DOHH2 (cell line): ENCODE results near the gene SKA2.

Source experiments
- H3F3A ChIP-seq: fragments of 200-600 bp; sonication (generic), shearing (Covaris generic); 2 replicates; pipeline ENCODE4 v1.6.0; 2016; ENCODE audit warnings: antibody characterized with exemption, mild to moderate bottlenecking; ENCODE audit not compliant: control insufficient read depth, insufficient read depth
- H3K27ac ChIP-seq: fragments of 200-600 bp; sonication (generic); 2 replicates; pipeline ENCODE4 v1.5.1; 2014; ENCODE audit warnings: low read depth, mild to moderate bottlenecking, low read length, moderate library complexity
- H3K27me3 ChIP-seq: fragments of 200-600 bp; sonication (generic); 2 replicates; pipeline ENCODE4 v1.6.1; 2014; ENCODE audit warnings: mild to moderate bottlenecking, low read length, mixed read lengths; ENCODE audit not compliant: control insufficient read depth
- H3K36me3 ChIP-seq: fragments of 200-600 bp; sonication (generic); 2 replicates; pipeline ENCODE4 v1.6.1; 2014; ENCODE audit warnings: mild to moderate bottlenecking, low read length, moderate library complexity, mixed read lengths; ENCODE audit not compliant: control insufficient read depth
- H3K4me1 ChIP-seq: fragments of 200-600 bp; sonication (generic); 2 replicates; pipeline ENCODE4 v1.6.1; 2014; ENCODE audit warnings: mild to moderate bottlenecking, low read length, mixed read lengths; ENCODE audit not compliant: control insufficient read depth
- H3K4me2 ChIP-seq: fragments of 200-600 bp; sonication (generic); 2 replicates; pipeline ENCODE4 v1.6.0; 2014; ENCODE audit warnings: mild to moderate bottlenecking, low read length, moderate library complexity
- H3K4me3 ChIP-seq: fragments of 200-600 bp; sonication (generic); 2 replicates; pipeline ENCODE4 v1.5.1; 2014; ENCODE audit warnings: mild to moderate bottlenecking, low read length, mixed read lengths
- H3K79me2 ChIP-seq: fragments of 200-600 bp; sonication (generic); 2 replicates; pipeline ENCODE4 v1.6.1; 2014; ENCODE audit warnings: mild to moderate bottlenecking, low read length, mixed read lengths; ENCODE audit not compliant: control insufficient read depth
- H3K9me2 ChIP-seq: fragments of 200-600 bp; sonication (generic); replicated peaks from 2 replicates; pipeline ENCODE4 v1.6.1; 2014; ENCODE audit warnings: mild to moderate bottlenecking, low read length, mixed read lengths; ENCODE audit not compliant: control insufficient read depth
- H3K9me3 ChIP-seq: fragments of 200-600 bp; sonication (generic); 2 replicates; pipeline ENCODE4 v1.6.1; 2014; ENCODE audit warnings: antibody characterized with exemption, low read length, mixed read lengths; ENCODE audit not compliant: control insufficient read depth, insufficient read depth
- H4K20me1 ChIP-seq: fragments of 200-600 bp; sonication (generic); 2 replicates; pipeline ENCODE4 v1.6.0; 2014; ENCODE audit warnings: low read depth, mild to moderate bottlenecking, antibody characterized with exemption, low read length, moderate library complexity; ENCODE audit not compliant: control insufficient read depth, insufficient read depth
- CTCF ChIP-seq: fragments of 200-600 bp; sonication (generic); IDR thresholded peaks from one replicate; pipeline ENCODE4 v1.5.1; 2014; ENCODE audit warnings: antibody characterized with exemption, mild to moderate bottlenecking, low read depth, low read length; ENCODE audit not compliant: poor library complexity, severe bottlenecking
- EZH2phosphoT487 ChIP-seq: fragments of 200-600 bp; sonication (generic); IDR thresholded peaks from 2 replicates; pipeline ENCODE4 v1.6.1; 2017; ENCODE audit warnings: borderline replicate concordance, mild to moderate bottlenecking, antibody characterized with exemption, low read length, moderate library complexity, mixed read lengths

SKA2 gene

GRCh38 chr17:59107306-59107670, 47.7 kb downstream of the SKA2 start:
- H3K79me2 ChIP-seq: peaks cover 75% of the 10 kb centered on the region
- TF ChIP-seq EZH2phosphoT487 (no peak), CTCF (no peak)
- no peaks in the 10 kb centered on the region for H3K9me2 ChIP-seq
- no peaks in the 10 kb centered on the region for H4K20me1 ChIP-seq
- H3K4me3 ChIP-seq: peak overlapping the region; percentile 76
- H3F3A ChIP-seq: peaks cover 15% of the 10 kb centered on the region
- peaks cover 38% of the 10 kb centered on the region for H3K4me1 ChIP-seq
- no peaks in the 10 kb centered on the region for H3K27me3 ChIP-seq
- H3K9me3 ChIP-seq: no peaks in the 10 kb centered on the region
- H3K27ac ChIP-seq: peak overlapping the region; percentile 78
- H3K36me3 ChIP-seq: peaks cover 46% of the 10 kb centered on the region
- peak overlapping the region; percentile 81 for H3K4me2 ChIP-seq

- peak within 1 kb of the TSS; percentile 90 for H3K4me3 ChIP-seq
- H3F3A ChIP-seq: peaks cover 14% of the 10 kb centered on the region
- peak within 1 kb of the TSS; percentile 78 for H3K27ac ChIP-seq
- H3K79me2 ChIP-seq: peaks cover 80% of the 10 kb centered on the region
- no peaks in the 10 kb centered on the region for H3K9me2 ChIP-seq
- TF ChIP-seq CTCF (peak; percentile 21), EZH2phosphoT487 (no peak)
- H3K9me3 ChIP-seq: no peaks in the 10 kb centered on the region
- peaks cover 38% of the 10 kb centered on the region for H3K4me1 ChIP-seq
- peak within 1 kb of the TSS; percentile 81 for H3K4me2 ChIP-seq
- peaks cover 44% of the 10 kb centered on the region for H3K36me3 ChIP-seq
- no peaks in the 10 kb centered on the region for H3K27me3 ChIP-seq
- no peaks in the 10 kb centered on the region for H4K20me1 ChIP-seq
Observed at GRCh38 chr17:59106463-59107305, 48.3 kb downstream of the SKA2 start, which contains the start of gene TRIM37. TSS of gene TRIM37 (minus strand) at chr17:59106880. CDS start at chr17:59106461, 419 bp downstream.

GRCh38 chr17:59105852-59106462, 49.0 kb downstream of the SKA2 start:
- Histone ChIP-seq H4K20me1 (no peaks in the 10 kb centered on the region), H3K79me2 (peaks cover 82% of the 10 kb centered on the region), H3K4me3 (peak overlapping the region; percentile 90), H3K9me2 (no peaks in the 10 kb centered on the region), H3K27me3 (no peaks in the 10 kb centered on the region), H3K4me1 (peaks cover 33% of the 10 kb centered on the region), H3F3A (peaks cover 7% of the 10 kb centered on the region), H3K36me3 (peaks cover 40% of the 10 kb centered on the region), H3K27ac (peak overlapping the region; percentile 66), H3K4me2 (peak overlapping the region; percentile 76), H3K9me3 (no peaks in the 10 kb centered on the region)
- TF ChIP-seq EZH2phosphoT487: no peak
- no peak for TF ChIP-seq CTCF
